WTC11 (cell line): ENCODE measurements around the gene TXNDC5. TPM values are rescaled to one million over a fixed set of nuclear protein-coding genes. Genes with fewer than 3 reads are reported as not detected.

Experiments used
- ATAC-seq: fragments of 200-7000 bp; cut with Tn5 transposase; 2 replicates; pipeline ENCODE4 v1.10.0; 2021; ENCODE audit warnings: mild to moderate bottlenecking, moderate library complexity
- CTCF ChIA-PET: fragments of 300-600 bp; sonication (Branson Sonifier 250); formaldehyde crosslinking; loops from one replicate; lab custom pipeline; 2021; ENCODE audit warnings: antibody characterized with exemption; lab: Charles Lee
- POLR2A ChIA-PET: fragments of 350-600 bp; sonication (Branson Sonifier 250); formaldehyde crosslinking; loops from one replicate; lab custom pipeline; 2021; ENCODE audit warnings: antibody characterized with exemption; lab: Charles Lee
- DNase-seq: peaks from one replicate; pipeline ENCODE4 v3.0.0; 2021; ENCODE audit warnings: low spot score
- H3K27ac Mint-ChIP-seq: 2 replicates; pipeline ENCODE4 v1.8.0; 2021; ENCODE audit warnings: mixed read lengths
- H3K27me3 Mint-ChIP-seq: 2 replicates; pipeline ENCODE4 v1.8.0; 2021; ENCODE audit warnings: low read depth, mild to moderate bottlenecking, moderate library complexity, mixed read lengths
- H3K36me3 Mint-ChIP-seq: 2 replicates; pipeline ENCODE4 v1.8.0; 2021; ENCODE audit warnings: mixed read lengths
- H3K4me1 Mint-ChIP-seq: 2 replicates; pipeline ENCODE4 v1.8.0; 2022; ENCODE audit warnings: mixed read lengths
- H3K4me3 Mint-ChIP-seq: 2 replicates; pipeline ENCODE4 v1.8.0; 2021; ENCODE audit warnings: mild to moderate bottlenecking, moderate library complexity, mixed read lengths
- H3K9me3 Mint-ChIP-seq: 2 replicates; pipeline ENCODE4 v1.8.0; 2021; ENCODE audit warnings: mixed read lengths
- AR ChIP-seq: fragments of 250-450 bp; sonication (Bioruptor Pico); IDR thresholded peaks from 2 replicates; pipeline ENCODE4 v1.9.0; 2021; ENCODE audit warnings: mild to moderate bottlenecking
- CTCF ChIP-seq: fragments of 200-600 bp; IDR thresholded peaks from 2 replicates; pipeline ENCODE4 v1.8.0; 2022; ENCODE audit warnings: antibody characterized with exemption
- E2F4 ChIP-seq: sonication (generic); formaldehyde crosslinking; IDR thresholded peaks from 2 replicates; pipeline ENCODE4 v1.8.1; 2022; ENCODE audit warnings: low read depth, mild to moderate bottlenecking, moderate library complexity, missing genetic modification reagents, borderline replicate concordance
- ELF4 ChIP-seq: sonication (generic); formaldehyde crosslinking; IDR thresholded peaks from 2 replicates; pipeline ENCODE4 v1.8.1; 2022; ENCODE audit warnings: low read depth, mild to moderate bottlenecking, moderate library complexity, missing genetic modification reagents
- ESRRA ChIP-seq: sonication (generic); formaldehyde crosslinking; IDR thresholded peaks from 2 replicates; pipeline ENCODE4 v1.8.1; 2022; ENCODE audit warnings: mild to moderate bottlenecking, missing genetic modification reagents, borderline replicate concordance
- FOXK1 ChIP-seq: sonication (generic); formaldehyde crosslinking; IDR thresholded peaks from 2 replicates; pipeline ENCODE4 v1.8.0; 2022; ENCODE audit warnings: mild to moderate bottlenecking, moderate library complexity, missing genetic modification reagents
- GABPB1 ChIP-seq: sonication (generic); formaldehyde crosslinking; IDR thresholded peaks from 2 replicates; pipeline ENCODE4 v1.8.1; 2023; ENCODE audit warnings: mild to moderate bottlenecking, missing genetic modification reagents
- NFE2L1 ChIP-seq: sonication (generic); formaldehyde crosslinking; IDR thresholded peaks from 2 replicates; pipeline ENCODE4 v1.8.1; 2023; ENCODE audit warnings: missing genetic modification reagents
- PRRX2 ChIP-seq: fragments of 250-450 bp; sonication (Bioruptor Pico); IDR thresholded peaks from 2 replicates; pipeline ENCODE4 v1.8.0; 2021; ENCODE audit warnings: mild to moderate bottlenecking
- RELA ChIP-seq: sonication (generic); formaldehyde crosslinking; IDR thresholded peaks from 2 replicates; pipeline ENCODE4 v1.8.1; 2022; ENCODE audit warnings: missing genetic modification reagents, mild to moderate bottlenecking, borderline replicate concordance
- SP1 ChIP-seq: sonication (generic); formaldehyde crosslinking; conservative IDR thresholded peaks from 2 replicates; pipeline ENCODE4 v1.8.1; 2022; ENCODE audit warnings: missing genetic modification reagents
- TEAD4 ChIP-seq: sonication (generic); formaldehyde crosslinking; IDR thresholded peaks from 2 replicates; pipeline ENCODE4 v1.8.0; 2022; ENCODE audit warnings: mild to moderate bottlenecking, missing genetic modification reagents
- ZBTB43 ChIP-seq: sonication (generic); formaldehyde crosslinking; IDR thresholded peaks from 2 replicates; pipeline ENCODE4 v1.8.1; 2023; ENCODE audit warnings: mild to moderate bottlenecking, missing genetic modification reagents
- ZNF121 ChIP-seq: sonication (generic); formaldehyde crosslinking; IDR thresholded peaks from 2 replicates; pipeline ENCODE4 v1.8.0; 2023; ENCODE audit warnings: missing genetic modification reagents
- ZNF396 ChIP-seq: fragments of 250-450 bp; sonication (Bioruptor Pico); IDR thresholded peaks from 2 replicates; pipeline ENCODE4 v1.8.0; 2021; ENCODE audit warnings: mild to moderate bottlenecking, moderate library complexity, borderline replicate concordance
- ZNF532 ChIP-seq: fragments of 250-450 bp; sonication (Bioruptor Pico); IDR thresholded peaks from 2 replicates; pipeline ENCODE4 v1.9.0; 2021; ENCODE audit warnings: mild to moderate bottlenecking, borderline replicate concordance
- total RNA-seq: library from RNA; stranded (reverse); gene quantifications from 3 replicates; pipeline ENCODE4 v1.2.3, GENCODE V29; 2021
- TF ChIP-seq, protein P1 (sequence below): sonication (generic); formaldehyde crosslinking; IDR thresholded peaks from 2 replicates; pipeline ENCODE4 v1.8.0; 2022; ENCODE audit warnings: mild to moderate bottlenecking, missing genetic modification reagents
- TF ChIP-seq, protein P2 (sequence below): sonication (generic); formaldehyde crosslinking; IDR thresholded peaks from 2 replicates; pipeline ENCODE4 v1.8.0; 2022; ENCODE audit warnings: mild to moderate bottlenecking, missing genetic modification reagents
- TF ChIP-seq, protein P3 (sequence below): sonication (generic); formaldehyde crosslinking; IDR thresholded peaks from 2 replicates; pipeline ENCODE4 v1.8.1; 2022; ENCODE audit warnings: mild to moderate bottlenecking, missing genetic modification reagents, moderate library complexity, borderline replicate concordance

Gene TXNDC5
- total RNA-seq, 1 experiment from 2014 or later = 141 TPM

GRCh38 chr6:7909323-7910276 is 988 bp downstream of the TXNDC5 start:
- Mint-ChIP-seq H3K27ac (peak overlapping the region; percentile 44; the same call in 1 of the 2 replicates), H3K36me3 (peaks cover 4% of the 10 kb centered on the region; the same call in 1 of the 2 replicates), H3K4me1 (peaks cover 9% of the 10 kb centered on the region), H3K9me3 (no peaks in the 10 kb centered on the region), H3K4me3 (peak overlapping the region; percentile 77), H3K27me3 (no peaks in the 10 kb centered on the region; the same call in 1 of the 2 replicates)
- ChIA-PET POLR2A (interaction anchor here (0.5 to 0.6 kb wide), 2 partner anchors 48 to 1130 kb away, joined by 3 to 9 read pairs; no protein-coding TSS in a partner anchor), CTCF (interaction anchor here (1.0 to 1.3 kb wide), 3 partner anchors 10 to 187 kb away, joined by 3 to 7 read pairs (median 4); partner anchors contain the start of gene BMP6)
- ATAC-seq (peak; percentile 60), DNase-seq (peak; percentile 75)
- TF ChIP-seq, protein P1, sequence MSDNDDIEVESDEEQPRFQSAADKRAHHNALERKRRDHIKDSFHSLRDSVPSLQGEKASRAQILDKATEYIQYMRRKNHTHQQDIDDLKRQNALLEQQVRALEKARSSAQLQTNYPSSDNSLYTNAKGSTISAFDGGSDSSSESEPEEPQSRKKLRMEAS (CRISPR knock-in tag) = peak; percentile 87
- TF ChIP-seq AR (CRISPR knock-in tag) (no peak), ZNF396 (CRISPR knock-in tag) (no peak), ZNF121 (CRISPR knock-in tag) (no peak), RELA (CRISPR knock-in tag) (peak; percentile 26; the same call in 1 of the 2 replicates), CTCF (no peak), E2F4 (CRISPR knock-in tag) (0 out of 2 replicates have a peak, but pooled peaks have one; percentile 49), ESRRA (CRISPR knock-in tag) (0 out of 2 replicates have a peak, but pooled peaks have one; percentile 23), ELF4 (peak; percentile 68; the same call in 1 of the 2 replicates), ZBTB43 (CRISPR knock-in tag) (peak; percentile 44; the same call in 1 of the 2 replicates), ZNF532 (CRISPR knock-in tag) (no peak), SP1 (CRISPR knock-in tag) (peak; percentile 49; the same call in 1 of the 2 replicates), GABPB1 (CRISPR knock-in tag) (peak; percentile 64), PRRX2 (CRISPR knock-in tag) (no peak), FOXK1 (CRISPR knock-in tag) (peak; percentile 52), NFE2L1 (CRISPR knock-in tag) (peak; percentile 75; the same call in 1 of the 2 replicates), TEAD4 (CRISPR knock-in tag) (no peak)
- TF ChIP-seq, protein P2, sequence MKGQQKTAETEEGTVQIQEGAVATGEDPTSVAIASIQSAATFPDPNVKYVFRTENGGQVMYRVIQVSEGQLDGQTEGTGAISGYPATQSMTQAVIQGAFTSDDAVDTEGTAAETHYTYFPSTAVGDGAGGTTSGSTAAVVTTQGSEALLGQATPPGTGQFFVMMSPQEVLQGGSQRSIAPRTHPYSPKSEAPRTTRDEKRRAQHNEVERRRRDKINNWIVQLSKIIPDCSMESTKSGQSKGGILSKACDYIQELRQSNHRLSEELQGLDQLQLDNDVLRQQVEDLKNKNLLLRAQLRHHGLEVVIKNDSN (CRISPR knock-in tag) = 0 out of 2 replicates have a peak, but pooled peaks have one; percentile 44
- TF ChIP-seq, protein P3, sequence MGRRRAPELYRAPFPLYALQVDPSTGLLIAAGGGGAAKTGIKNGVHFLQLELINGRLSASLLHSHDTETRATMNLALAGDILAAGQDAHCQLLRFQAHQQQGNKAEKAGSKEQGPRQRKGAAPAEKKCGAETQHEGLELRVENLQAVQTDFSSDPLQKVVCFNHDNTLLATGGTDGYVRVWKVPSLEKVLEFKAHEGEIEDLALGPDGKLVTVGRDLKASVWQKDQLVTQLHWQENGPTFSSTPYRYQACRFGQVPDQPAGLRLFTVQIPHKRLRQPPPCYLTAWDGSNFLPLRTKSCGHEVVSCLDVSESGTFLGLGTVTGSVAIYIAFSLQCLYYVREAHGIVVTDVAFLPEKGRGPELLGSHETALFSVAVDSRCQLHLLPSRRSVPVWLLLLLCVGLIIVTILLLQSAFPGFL = peak; percentile 79; the same call in 1 of the 2 replicates
